ENCODE data around the gene AGTR1. TPM values are rescaled to one million over a fixed set of nuclear protein-coding genes. Genes with fewer than 3 reads are reported as not detected.
"Not testable (repeated sequence)": the region's sequence is repeated elsewhere in the genome, so short reads cannot be mapped to it uniquely, and the experiment has no call there.

The AGTR1 gene
- total RNA-seq, 1 donor, result 10.5 TPM

- H3K79me2 ChIP-seq (ENCODE audit: insufficient read depth, low read length), result no peaks in the 10 kb centered on the region
- H3K9me3 ChIP-seq (ENCODE audit: low read depth, low read length), result no peaks in the 10 kb centered on the region
- no peak for TF ChIP-seq CTCF (IDR thresholded peaks at IDR 0.05; ENCODE audit: extremely low read depth, low read depth, low read length)
- H4K20me1 ChIP-seq (ENCODE audit: insufficient read depth, low read length), result no peaks in the 10 kb centered on the region
- H3K4me1 ChIP-seq (ENCODE audit: insufficient read depth, low read length), result no peaks in the 10 kb centered on the region
- H3K27me3 ChIP-seq (ENCODE audit: insufficient read depth, low read length), result no peaks in the 10 kb centered on the region
- no peak overlapping the region for H3K27ac ChIP-seq (ENCODE audit: low read depth, low read length)
- H3K36me3 ChIP-seq (ENCODE audit: insufficient read depth, low read length), result no peaks in the 10 kb centered on the region
- no peak overlapping the region for H3K4me3 ChIP-seq (ENCODE audit: insufficient read depth, low read length)
- no peak for DNase-seq (ENCODE audit: insufficient read length, low spot score, missing footprints)
- no peak overlapping the region for H2AFZ ChIP-seq (ENCODE audit: low read length)
- H3K4me2 ChIP-seq (ENCODE audit: insufficient read depth, low read length), result no peak overlapping the region
Measured at GRCh38 chr3:148772835-148773234, 75.1 kb downstream of the AGTR1 start.

GRCh38 chr3:148773805-148774204 lies 76.1 kb downstream of the AGTR1 start:
- H3K27ac ChIP-seq (ENCODE audit: low read depth, low read length), result no peak overlapping the region
- H2AFZ ChIP-seq (ENCODE audit: low read length), result no peak overlapping the region
- H3K4me1 ChIP-seq (ENCODE audit: insufficient read depth, low read length), result no peaks in the 10 kb centered on the region
- no peaks in the 10 kb centered on the region for H3K27me3 ChIP-seq (ENCODE audit: insufficient read depth, low read length)
- H3K79me2 ChIP-seq (ENCODE audit: insufficient read depth, low read length), result no peaks in the 10 kb centered on the region
- H3K4me2 ChIP-seq (ENCODE audit: insufficient read depth, low read length), result no peak overlapping the region
- no peaks in the 10 kb centered on the region for H3K9me3 ChIP-seq (ENCODE audit: low read depth, low read length)
- TF ChIP-seq CTCF (IDR thresholded peaks at IDR 0.05; ENCODE audit: extremely low read depth, low read depth, low read length), result no peak
- H4K20me1 ChIP-seq (ENCODE audit: insufficient read depth, low read length), result no peaks in the 10 kb centered on the region
- no peak for DNase-seq (ENCODE audit: insufficient read length, low spot score, missing footprints)
- H3K4me3 ChIP-seq (ENCODE audit: insufficient read depth, low read length), result no peak overlapping the region
- no peaks in the 10 kb centered on the region for H3K36me3 ChIP-seq (ENCODE audit: insufficient read depth, low read length)

GRCh38 chr3:148778926-148779325 lies 81.2 kb downstream of the AGTR1 start:
- no peak overlapping the region for H2AFZ ChIP-seq (ENCODE audit: low read length)
- no peaks in the 10 kb centered on the region for H3K4me1 ChIP-seq (ENCODE audit: insufficient read depth, low read length)
- no peaks in the 10 kb centered on the region for H3K9me3 ChIP-seq (ENCODE audit: low read depth, low read length)
- no peaks in the 10 kb centered on the region for H4K20me1 ChIP-seq (ENCODE audit: insufficient read depth, low read length)
- H3K27ac ChIP-seq (ENCODE audit: low read depth, low read length), result no peak overlapping the region
- no peak for TF ChIP-seq CTCF (IDR thresholded peaks at IDR 0.05; ENCODE audit: extremely low read depth, low read depth, low read length)
- no peaks in the 10 kb centered on the region for H3K27me3 ChIP-seq (ENCODE audit: insufficient read depth, low read length)
- H3K4me3 ChIP-seq (ENCODE audit: insufficient read depth, low read length), result no peak overlapping the region
- no peak for DNase-seq (ENCODE audit: insufficient read length, low spot score, missing footprints)
- no peaks in the 10 kb centered on the region for H3K36me3 ChIP-seq (ENCODE audit: insufficient read depth, low read length)
- H3K4me2 ChIP-seq (ENCODE audit: insufficient read depth, low read length), result no peak overlapping the region
- no peaks in the 10 kb centered on the region for H3K79me2 ChIP-seq (ENCODE audit: insufficient read depth, low read length)

- not testable (repeated sequence) for H2AFZ ChIP-seq (ENCODE audit: low read length); H3K79me2 ChIP-seq (ENCODE audit: insufficient read depth, low read length); DNase-seq (ENCODE audit: insufficient read length, low spot score, missing footprints); H3K4me2 ChIP-seq (ENCODE audit: insufficient read depth, low read length); H3K4me3 ChIP-seq (ENCODE audit: insufficient read depth, low read length); H3K9me3 ChIP-seq (ENCODE audit: low read depth, low read length); H3K27ac ChIP-seq (ENCODE audit: low read depth, low read length); H3K36me3 ChIP-seq (ENCODE audit: insufficient read depth, low read length); H4K20me1 ChIP-seq (ENCODE audit: insufficient read depth, low read length); H3K27me3 ChIP-seq (ENCODE audit: insufficient read depth, low read length); H3K4me1 ChIP-seq (ENCODE audit: insufficient read depth, low read length)
Measured at GRCh38 chr3:148785026-148785425, 87.3 kb downstream of the AGTR1 start.

- not testable (repeated sequence) for H3K27me3 ChIP-seq (ENCODE audit: insufficient read depth, low read length); H4K20me1 ChIP-seq (ENCODE audit: insufficient read depth, low read length); H3K27ac ChIP-seq (ENCODE audit: low read depth, low read length); H3K9me3 ChIP-seq (ENCODE audit: low read depth, low read length); H3K4me3 ChIP-seq (ENCODE audit: insufficient read depth, low read length); H2AFZ ChIP-seq (ENCODE audit: low read length); H3K36me3 ChIP-seq (ENCODE audit: insufficient read depth, low read length); H3K4me1 ChIP-seq (ENCODE audit: insufficient read depth, low read length); H3K4me2 ChIP-seq (ENCODE audit: insufficient read depth, low read length); H3K79me2 ChIP-seq (ENCODE audit: insufficient read depth, low read length); DNase-seq (ENCODE audit: insufficient read length, low spot score, missing footprints)
Measured at GRCh38 chr3:148786159-148786558, 88.5 kb downstream of the AGTR1 start.
